ENCODE data around the gene APLP1.
"Not testable (repeated sequence)": the region's sequence is repeated elsewhere in the genome, so short reads cannot be mapped to it uniquely, and the experiment has no call there.

The APLP1 gene

GRCh38 chr19:35901854-35902661 is 33.7 kb downstream of the APLP1 start, which contains the start of gene HCST:
TSS of gene HCST (plus strand) at chr19:35902529. CDS start at chr19:35902594, 65 bp downstream.
- DNase-seq (ENCODE audit: low read depth, low spot score), result no peak
- H3K27ac ChIP-seq, result peak within 1 kb of the TSS; percentile 87

DNA sequence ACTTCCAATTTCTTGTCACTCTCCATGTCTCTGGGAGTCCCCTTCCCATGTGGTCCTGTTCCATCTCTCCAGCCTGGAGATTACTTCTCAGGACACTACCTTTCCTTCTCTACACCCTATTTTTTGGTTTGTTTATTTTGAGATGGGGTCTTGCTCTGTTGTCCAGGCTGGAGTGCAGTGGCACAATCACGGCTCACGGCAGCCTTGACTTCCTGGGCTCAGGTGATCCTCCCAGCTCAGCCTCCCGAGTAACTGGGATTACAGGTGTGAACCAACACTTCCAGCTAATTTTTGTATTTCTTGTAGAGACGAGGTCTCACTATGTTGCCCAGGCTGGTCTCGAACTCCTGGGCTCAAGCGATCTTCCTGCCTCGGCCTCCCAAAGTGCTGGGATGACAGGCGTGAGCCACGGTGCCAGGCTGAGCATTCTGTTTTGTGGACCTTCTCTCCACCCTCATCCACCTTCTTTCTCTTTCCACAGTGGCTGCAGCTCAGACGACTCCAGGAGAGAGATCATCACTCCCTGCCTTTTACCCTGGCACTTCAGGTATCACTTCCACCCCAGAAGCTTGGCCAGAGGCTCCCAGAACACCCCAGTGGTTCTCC is 34.6 kb downstream of the APLP1 start:
- H3K27ac ChIP-seq, result no peak overlapping the region
- no peak for DNase-seq (ENCODE audit: low read depth, low spot score)

GRCh38 chr19:35903550-35904179 is 35.3 kb downstream of the APLP1 start:
- DNase-seq (ENCODE audit: low read depth, low spot score), result no peak
- no peak overlapping the region for H3K27ac ChIP-seq

- DNase-seq (ENCODE audit: low read depth, low spot score), result no peak
- no peak overlapping the region for H3K27ac ChIP-seq
Measured at GRCh38 chr19:35904311-35905068, 36.1 kb downstream of the APLP1 start.

DNA sequence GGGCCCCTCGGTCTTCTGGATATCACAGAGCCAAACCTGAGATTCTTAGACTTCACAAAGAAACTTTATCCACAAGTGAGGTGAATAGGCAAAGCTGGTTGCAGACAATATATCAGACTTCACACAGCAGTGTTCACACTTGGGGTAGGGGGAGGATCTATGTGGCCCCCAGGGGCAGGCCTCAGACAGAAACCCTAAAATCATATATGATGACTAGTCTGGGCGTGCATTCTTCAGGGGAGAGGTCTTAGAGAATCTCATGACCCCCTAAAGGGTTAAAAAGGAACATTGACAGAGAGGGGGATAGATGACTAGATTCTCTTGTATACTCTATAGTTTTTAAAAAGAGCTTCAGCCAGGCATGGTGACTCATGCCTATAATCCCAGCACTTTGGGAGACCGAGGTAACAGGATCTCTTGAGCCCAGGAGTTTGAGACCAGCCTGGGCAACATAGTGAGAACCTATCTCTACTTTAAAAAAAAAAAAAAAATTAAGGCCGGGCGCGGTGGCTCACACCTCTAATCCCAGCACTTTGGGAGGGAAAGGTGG is 36.9 kb downstream of the APLP1 start:
- H3K27ac ChIP-seq, result no peak overlapping the region
- no peak for DNase-seq (ENCODE audit: low read depth, low spot score)

DNA sequence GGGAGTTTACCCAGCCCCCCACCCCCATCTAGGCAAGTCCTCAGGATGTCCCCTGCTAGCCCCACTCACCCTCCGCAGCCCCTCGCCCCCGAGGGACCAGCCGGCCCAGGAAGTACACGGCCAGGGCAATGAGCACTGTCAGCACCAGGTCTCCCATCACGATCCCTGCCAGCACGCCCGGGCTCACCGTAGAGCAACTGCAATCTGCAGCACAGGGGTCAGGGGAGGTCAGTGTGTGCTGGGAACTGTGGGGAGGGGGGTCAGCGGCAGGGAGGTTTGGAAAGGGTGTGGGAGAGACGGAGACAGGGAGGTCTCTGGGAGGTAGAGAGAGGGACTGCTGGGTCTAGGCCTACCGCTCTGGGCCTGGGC is 39.0 kb downstream of the APLP1 start:
- no peak for DNase-seq (ENCODE audit: low read depth, low spot score)
- no peak overlapping the region for H3K27ac ChIP-seq

- no peak for DNase-seq (ENCODE audit: low read depth, low spot score)
- H3K27ac ChIP-seq, result no peak within 1 kb of the TSS
Measured at GRCh38 chr19:35908010-35908441, 39.7 kb downstream of the APLP1 start, which contains the start of gene TYROBP. TSS of gene TYROBP (minus strand) at chr19:35908295. CDS start at chr19:35908228, 67 bp downstream.

DNA sequence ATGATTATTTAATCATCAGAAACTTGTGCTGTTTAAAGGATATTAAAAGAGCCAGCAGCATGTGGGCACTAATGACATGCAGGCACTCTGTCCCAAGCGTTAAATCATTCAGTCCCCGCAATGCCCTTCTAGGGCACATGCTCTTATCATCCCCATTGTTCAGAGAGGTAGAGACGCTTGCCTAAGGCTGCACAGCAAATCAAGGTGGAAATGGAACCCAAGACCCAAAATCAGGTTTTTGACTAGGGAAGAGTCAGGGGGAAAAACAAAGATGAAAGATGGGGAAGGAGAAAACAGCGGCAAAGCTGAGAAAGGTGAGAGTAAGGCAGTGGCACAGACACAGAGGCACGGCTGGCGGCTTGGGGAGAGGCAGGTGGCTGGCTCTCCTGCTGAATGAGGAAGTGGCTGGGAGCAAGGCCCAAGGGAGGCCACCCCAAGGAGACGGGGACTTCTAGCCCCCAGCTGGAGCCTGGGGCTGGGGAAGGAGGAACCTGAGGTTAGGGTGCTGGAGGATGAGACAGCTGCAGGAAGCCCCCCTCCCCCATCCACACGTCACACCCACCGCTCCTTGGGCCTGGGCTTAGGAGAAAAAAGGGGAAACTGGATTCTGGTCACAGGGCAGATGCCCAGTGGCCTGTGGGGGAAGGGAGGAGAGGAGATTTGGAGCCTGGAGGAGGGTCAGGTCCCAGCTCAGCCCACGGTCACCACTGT is 40.8 kb downstream of the APLP1 start:
- H3K27ac ChIP-seq, result no peak overlapping the region

GRCh38 chr19:35909684-35910035 is 41.3 kb downstream of the APLP1 start:
- DNase-seq (ENCODE audit: low read depth, low spot score), result no peak
- no peak overlapping the region for H3K27ac ChIP-seq

More for the DNA sequence above, 40.8 kb downstream of the APLP1 start:
- no peak for DNase-seq (ENCODE audit: low read depth, low spot score)

- H3K27ac ChIP-seq; DNase-seq (ENCODE audit: low read depth, low spot score): not testable (repeated sequence)
Measured at GRCh38 chr19:35910355-35910754, 42.0 kb downstream of the APLP1 start.

DNA sequence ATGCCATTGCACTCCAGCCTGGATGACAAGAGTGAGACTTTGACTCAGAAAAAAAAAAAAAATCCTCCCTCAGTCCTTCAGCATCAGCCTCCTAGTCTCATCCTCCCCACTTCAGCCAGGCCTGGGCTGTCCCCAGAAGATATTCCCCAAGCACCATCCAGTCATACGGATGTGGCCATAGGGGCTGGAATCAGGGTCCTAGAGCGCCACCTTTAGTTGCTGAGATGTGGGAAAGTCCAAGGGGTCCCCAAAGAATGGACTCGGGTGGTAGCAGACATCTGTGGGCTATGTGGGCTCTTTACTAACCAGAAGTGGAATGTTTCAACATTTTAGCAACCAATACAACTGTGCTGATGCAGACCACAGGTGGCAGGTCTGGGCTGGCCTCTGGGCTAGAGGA is 42.8 kb downstream of the APLP1 start:
- no peak for DNase-seq (ENCODE audit: low read depth, low spot score)
- no peak overlapping the region for H3K27ac ChIP-seq

DNA sequence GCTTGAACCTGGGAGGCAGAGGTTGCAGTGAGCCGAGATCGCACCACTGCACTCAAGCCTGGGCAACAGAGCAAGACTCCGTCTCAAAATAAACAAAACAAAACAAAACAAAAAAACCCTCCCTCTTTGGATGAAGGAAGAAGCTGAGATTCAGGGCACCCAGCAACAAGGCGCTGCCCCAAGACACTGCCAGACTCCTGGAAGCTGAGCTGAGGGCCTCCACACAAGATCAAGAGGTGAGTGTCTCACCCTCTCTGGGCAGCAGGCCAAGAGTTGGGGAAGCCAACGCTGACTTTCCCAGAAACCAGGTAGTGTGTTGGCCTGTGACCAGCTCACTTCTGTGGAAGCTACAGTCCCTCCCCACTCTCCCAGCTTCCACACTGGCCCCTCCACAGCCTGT is 43.4 kb downstream of the APLP1 start:
- no peak overlapping the region for H3K27ac ChIP-seq
- DNase-seq (ENCODE audit: low read depth, low spot score), result peak; percentile 29

DNA sequence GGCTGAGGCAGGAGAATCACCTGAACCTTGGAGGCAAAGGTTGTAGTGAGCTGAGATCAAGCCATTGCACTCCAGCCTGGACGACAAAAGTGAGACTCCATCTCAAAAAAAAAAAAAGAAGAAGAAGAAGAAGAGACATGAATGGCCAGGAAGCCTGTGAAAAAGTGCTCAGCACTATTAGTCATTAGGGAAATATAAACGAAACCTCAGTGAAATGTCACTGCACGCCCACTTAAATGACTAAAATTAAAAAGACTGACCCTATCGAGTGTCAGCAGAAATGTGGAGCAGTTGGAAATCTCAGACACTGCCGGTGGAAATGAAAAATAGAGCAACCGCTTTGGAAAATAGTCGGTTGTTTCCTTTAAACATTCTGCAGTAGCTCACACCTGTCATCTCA is 45.2 kb downstream of the APLP1 start:
- DNase-seq (ENCODE audit: low read depth, low spot score), result no peak
- no peak overlapping the region for H3K27ac ChIP-seq

GRCh38 chr19:35915443-35915842 is 47.1 kb downstream of the APLP1 start:
- no peak for DNase-seq (ENCODE audit: low read depth, low spot score)
- no peak overlapping the region for H3K27ac ChIP-seq

DNA sequence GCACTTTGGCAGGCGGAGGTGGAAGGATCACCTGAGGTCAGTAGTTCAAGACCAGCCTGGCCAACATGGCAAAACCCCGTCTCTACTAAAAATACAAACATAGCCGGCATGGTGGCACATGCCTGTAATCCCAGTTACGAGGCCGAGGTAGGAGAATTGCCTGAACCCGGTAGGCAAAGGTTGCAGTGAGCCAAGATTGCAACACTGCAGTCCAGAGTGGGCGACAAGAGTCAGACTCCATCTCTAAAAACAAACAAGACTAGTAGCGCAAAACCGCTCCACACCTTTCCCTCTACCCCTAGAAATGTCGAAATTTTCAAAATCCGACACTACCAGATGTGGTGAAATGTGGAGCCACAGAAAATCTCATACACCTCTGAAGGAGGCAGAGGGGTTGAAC is 50.9 kb downstream of the APLP1 start:
- no peak for DNase-seq (ENCODE audit: low read depth, low spot score)
- H3K27ac ChIP-seq, result no peak overlapping the region

- no peak overlapping the region for H3K27ac ChIP-seq
- DNase-seq (ENCODE audit: low read depth, low spot score), result no peak
Measured at GRCh38 chr19:35921012-35921411, 52.6 kb downstream of the APLP1 start.

GRCh38 chr19:35925501-35925900 is 57.1 kb downstream of the APLP1 start:
- no peak for DNase-seq (ENCODE audit: low read depth, low spot score)
- no peak overlapping the region for H3K27ac ChIP-seq

GRCh38 chr19:35928507-35928906 is 60.1 kb downstream of the APLP1 start:
- no peak for DNase-seq (ENCODE audit: low read depth, low spot score)
- no peak overlapping the region for H3K27ac ChIP-seq
